HepG2 (cell line): ENCODE results near the gene SMIM24. TPM values are rescaled to one million over a fixed set of nuclear protein-coding genes. Genes with fewer than 3 reads are reported as not detected.

ENCODE experiments used
- CENPBD1 ChIP-seq: sonication (generic); formaldehyde crosslinking; IDR thresholded peaks from 2 replicates; pipeline ENCODE4 v1.8.0; 2022; ENCODE audit warnings: missing genetic modification reagents, low read depth, mild to moderate bottlenecking, borderline replicate concordance
- EED ChIP-seq: sonication (generic); formaldehyde crosslinking; IDR thresholded peaks from 2 replicates; pipeline ENCODE4 v1.5.0; 2020; ENCODE audit warnings: mild to moderate bottlenecking, missing genetic modification reagents
- IRF2 ChIP-seq: IDR thresholded peaks from 2 replicates; pipeline ENCODE4 v1.6.1; 2018; ENCODE audit warnings: missing genetic modification reagents, missing compliant biosample characterization
- KDM5A ChIP-seq: fragments of 200-600 bp; sonication (generic); IDR thresholded peaks from 2 replicates; pipeline ENCODE4 v1.7.0; 2018; ENCODE audit warnings: antibody characterized with exemption, mild to moderate bottlenecking, low read length, borderline replicate concordance
- REPIN1 ChIP-seq: sonication (generic); formaldehyde crosslinking; IDR thresholded peaks from 2 replicates; pipeline ENCODE4 v1.8.0; 2022; ENCODE audit warnings: missing genetic modification reagents, low read depth, mild to moderate bottlenecking, borderline replicate concordance
- ZNF318 ChIP-seq: sonication (generic); formaldehyde crosslinking; IDR thresholded peaks from 2 replicates; pipeline ENCODE4 v1.4.0; 2020; ENCODE audit warnings: mild to moderate bottlenecking, missing genetic modification reagents
- ZNF503 ChIP-seq: sonication (generic); formaldehyde crosslinking; IDR thresholded peaks from 2 replicates; pipeline ENCODE4 v1.4.0; 2020; ENCODE audit warnings: missing genetic modification reagents
- polyA plus RNA-seq, 8 experiments: library from polyadenylated mRNA; depleted of rRNA in 3 of 8; stranded (reverse) in 7 of 8; unstranded in 1 of 8; fragments of >200 nt; fragmentation: Illumina TruSeq in 4 of 8; extraction: Trizol in 4 of 8; gene quantifications; 2 replicates each; pipeline versions ENCODE4 v1.2.1 to v1.2.3, GENCODE V29; 2011 to 2016; ENCODE audit warnings: low read depth in 4 of 8, missing spikeins in 1 of 8, mixed read lengths in 1 of 8; ENCODE audit not compliant: insufficient read depth in 1 of 8
- total RNA-seq, 5 experiments: library from RNA; depleted of rRNA; stranded (reverse); fragments of >200 nt; fragmentation: Illumina TruSeq; extraction: Trizol; gene quantifications; 2 replicates each; pipeline ENCODE4 v1.2.3, GENCODE V29; 2016; ENCODE audit warnings: low read depth in 1 of 5
- TF ChIP-seq, protein P1 (sequence below): sonication (generic); formaldehyde crosslinking; IDR thresholded peaks from 2 replicates; pipeline ENCODE4 v1.5.0; 2020; ENCODE audit warnings: missing genetic modification reagents, mild to moderate bottlenecking, borderline replicate concordance
- TF ChIP-seq, protein P2 (sequence below): sonication (generic); formaldehyde crosslinking; IDR thresholded peaks from 2 replicates; pipeline ENCODE4 v1.8.0; 2022; ENCODE audit warnings: mild to moderate bottlenecking, missing genetic modification reagents, borderline replicate concordance
- TF ChIP-seq, protein P3 (sequence below): sonication (generic); formaldehyde crosslinking; IDR thresholded peaks from 2 replicates; pipeline ENCODE4 v1.5.0; 2020; ENCODE audit warnings: mild to moderate bottlenecking, missing genetic modification reagents

SMIM24 gene
- total and polyA plus RNA-seq, 2 of the 13 experiments (the other 11 are each of a cell fraction or from before 2014, with no cell fraction given): 11.2 to 70.6 TPM

GRCh38 chr19:3434630-3435553, 45.4 kb downstream of the SMIM24 start (continued):
- no peak for TF ChIP-seq ZNF318 (CRISPR knock-in tag)
- TF ChIP-seq CENPBD1: no peak
- no peak for TF ChIP-seq EED (CRISPR knock-in tag)
- TF ChIP-seq, protein P1, sequence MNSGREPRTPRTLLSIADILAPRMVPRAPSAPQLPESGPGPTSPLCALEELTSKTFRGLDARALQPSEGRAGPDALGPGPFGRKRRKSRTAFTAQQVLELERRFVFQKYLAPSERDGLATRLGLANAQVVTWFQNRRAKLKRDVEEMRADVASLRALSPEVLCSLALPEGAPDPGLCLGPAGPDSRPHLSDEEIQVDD (CRISPR knock-in tag): no peak
- no peak; the same call in 1 of the 2 replicates for TF ChIP-seq ZNF503
- TF ChIP-seq REPIN1 (CRISPR knock-in tag): 0 out of 2 replicates have a peak, but pooled peaks have one; percentile 22
- peak; percentile 57 for TF ChIP-seq IRF2 (CRISPR knock-in tag)
- TF ChIP-seq, protein P2, sequence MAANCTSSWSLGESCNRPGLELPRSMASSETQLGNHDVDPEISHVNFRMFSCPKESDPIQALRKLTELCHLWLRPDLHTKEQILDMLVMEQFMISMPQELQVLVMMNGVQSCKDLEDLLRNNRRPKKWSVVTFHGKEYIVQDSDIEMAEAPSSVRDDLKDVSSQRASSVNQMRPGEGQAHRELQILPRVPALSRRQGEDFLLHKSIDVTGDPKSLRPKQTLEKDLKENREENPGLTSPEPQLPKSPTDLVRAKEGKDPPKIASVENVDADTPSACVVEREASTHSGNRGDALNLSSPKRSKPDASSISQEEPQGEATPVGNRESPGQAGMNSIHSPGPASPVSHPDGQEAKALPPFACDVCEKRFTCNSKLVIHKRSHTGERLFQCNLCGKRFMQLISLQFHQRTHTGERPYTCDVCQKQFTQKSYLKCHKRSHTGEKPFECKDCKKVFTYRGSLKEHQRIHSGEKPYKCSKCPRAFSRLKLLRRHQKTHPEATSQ (CRISPR knock-in tag): no peak
- peak; percentile 94 for TF ChIP-seq KDM5A
- TF ChIP-seq, protein P3, sequence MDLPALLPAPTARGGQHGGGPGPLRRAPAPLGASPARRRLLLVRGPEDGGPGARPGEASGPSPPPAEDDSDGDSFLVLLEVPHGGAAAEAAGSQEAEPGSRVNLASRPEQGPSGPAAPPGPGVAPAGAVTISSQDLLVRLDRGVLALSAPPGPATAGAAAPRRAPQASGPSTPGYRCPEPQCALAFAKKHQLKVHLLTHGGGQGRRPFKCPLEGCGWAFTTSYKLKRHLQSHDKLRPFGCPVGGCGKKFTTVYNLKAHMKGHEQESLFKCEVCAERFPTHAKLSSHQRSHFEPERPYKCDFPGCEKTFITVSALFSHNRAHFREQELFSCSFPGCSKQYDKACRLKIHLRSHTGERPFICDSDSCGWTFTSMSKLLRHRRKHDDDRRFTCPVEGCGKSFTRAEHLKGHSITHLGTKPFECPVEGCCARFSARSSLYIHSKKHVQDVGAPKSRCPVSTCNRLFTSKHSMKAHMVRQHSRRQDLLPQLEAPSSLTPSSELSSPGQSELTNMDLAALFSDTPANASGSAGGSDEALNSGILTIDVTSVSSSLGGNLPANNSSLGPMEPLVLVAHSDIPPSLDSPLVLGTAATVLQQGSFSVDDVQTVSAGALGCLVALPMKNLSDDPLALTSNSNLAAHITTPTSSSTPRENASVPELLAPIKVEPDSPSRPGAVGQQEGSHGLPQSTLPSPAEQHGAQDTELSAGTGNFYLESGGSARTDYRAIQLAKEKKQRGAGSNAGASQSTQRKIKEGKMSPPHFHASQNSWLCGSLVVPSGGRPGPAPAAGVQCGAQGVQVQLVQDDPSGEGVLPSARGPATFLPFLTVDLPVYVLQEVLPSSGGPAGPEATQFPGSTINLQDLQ (CRISPR knock-in tag): peak; percentile 38; the same call in 1 of the 2 replicates
